ENCODE measurements around the gene SPTBN5. TPM values are rescaled to one million over a fixed set of nuclear protein-coding genes. Genes with fewer than 3 reads are reported as not detected.

SPTBN5 gene
- total RNA-seq, 1 experiment from 2014 or later: 0.96 TPM

GRCh38 chr15:41919201-41919820 lies 25.5 kb upstream of the SPTBN5 start:
- Histone ChIP-seq H3K4me2 (ENCODE audit: low read length) (no peak overlapping the region), H3K9me2 (ENCODE audit: insufficient read depth) (no peaks in the 10 kb centered on the region), H3K36me3 (ENCODE audit: control insufficient read depth in 1 of 2, insufficient read depth in 2 of 2, low read length in 2 of 2) (peaks cover 2 to 29% of the 10 kb centered on the region in 2 experiments; a peak in 1 of 4 replicates), H2AFZ (ENCODE audit: low read depth, low read length, poor library complexity, severe bottlenecking) (no peak overlapping the region), H3K27me3 (ENCODE audit: insufficient read depth, low read length) (no peaks in the 10 kb centered on the region), H3K4me3 (replicated peaks in 1 of 2; ENCODE audit: low read depth in 1 of 2, low read length in 2 of 2) (no peak overlapping the region), H3K79me2 (ENCODE audit: insufficient read depth, low read length) (peaks cover 23% of the 10 kb centered on the region; the same call in 1 of the 2 replicates), H3K4me1 (ENCODE audit: control insufficient read depth in 1 of 2, insufficient read depth in 2 of 2, low read length in 2 of 2) (peaks cover 11 to 26% of the 10 kb centered on the region in 2 experiments), H3K27ac (ENCODE audit: low read depth, low read length) (no peak overlapping the region), H4K20me1 (ENCODE audit: insufficient read depth) (no peaks in the 10 kb centered on the region), H3K9me3 (ENCODE audit: control insufficient read depth in 1 of 2, insufficient read depth in 1 of 2, low read depth in 1 of 2, low read length in 2 of 2) (no peaks in the 10 kb centered on the region), H3K9ac (ENCODE audit: low read length) (no peak overlapping the region)
- RAD21 ChIA-PET (ENCODE audit: low non-redundant PET in 1 of 2, low total read pairs in 2 of 2, uncharacterized antibody in 2 of 2, unreplicated experiment in 2 of 2): no interaction called here
- POLR2A ChIA-PET: interaction anchor here (1.1 kb wide), 1 partner anchor 16 kb away, joined by 3 read pairs; no protein-coding TSS in a partner anchor
- ATAC-seq: no peak
- no peak for DNase-seq (ENCODE audit: low read depth, low spot score)
- TF ChIP-seq POLR2A (IDR thresholded peaks at IDR 0.05; ENCODE audit: borderline replicate concordance, extremely low read depth, insufficient read depth, insufficient read length) (no peak), JUND (IDR thresholded peaks at IDR 0.05) (no peak), ELF1 (IDR thresholded peaks at IDR 0.05; ENCODE audit: borderline replicate concordance, low read depth) (no peak), SP1 (IDR thresholded peaks at IDR 0.05; ENCODE audit: low read depth) (no peak), SIN3A (IDR thresholded peaks at IDR 0.05; ENCODE audit: low read depth) (no peak), FOSL1 (IDR thresholded peaks at IDR 0.05; ENCODE audit: low read depth) (no peak), REST (IDR thresholded peaks at IDR 0.05; ENCODE audit: low read depth) (no peak), ATF3 (IDR thresholded peaks at IDR 0.05) (no peak)
- intact Hi-C loops (cut with micrococcal nuclease): no loop called here
- CTCF ChIA-PET: no interaction called here
- BruUV-seq (replicated peaks): no TSS peak

Measured in HCT116 (cell line).